B cell (primary cell): ENCODE data around the gene NT5DC3. TPM values are rescaled to one million over a fixed set of nuclear protein-coding genes. Genes with fewer than 3 reads are reported as not detected.

Experiments
- ATAC-seq: fragments of 200-7000 bp; cut with Tn5 transposase; one replicate; pipeline ENCODE4 v1.10.0; 2021; ENCODE audit warnings: low read depth, mild to moderate bottlenecking, moderate number of reproducible peaks, moderate library complexity
- CTCF ChIA-PET: fragments of 350-600 bp; sonication (Branson Sonifier 250); formaldehyde crosslinking; loops from one replicate; lab custom pipeline; 2021; ENCODE audit warnings: antibody characterized with exemption, inconsistent platforms; lab: Charles Lee
- POLR2A ChIA-PET: fragments of 350-600 bp; sonication (Branson Sonifier 250); formaldehyde crosslinking; loops from one replicate; lab custom pipeline; 2021; ENCODE audit warnings: antibody characterized with exemption; lab: Charles Lee
- DNase-seq: peaks from one replicate; pipeline ENCODE4 v3.0.0; 2013
- H2AFZ ChIP-seq: 2 replicates; pipeline ENCODE4 v1.6.1; 2012; ENCODE audit warnings: mild to moderate bottlenecking, low read depth, low read length; ENCODE audit not compliant: insufficient read depth, poor library complexity, severe bottlenecking
- H3K27ac ChIP-seq, 2 donors: 1 replicate in 1 of 2; 2 replicates in 1 of 2; pipeline ENCODE4 v1.5.1; 2012 to 2013; ENCODE audit warnings: low read length in 2 of 2, mild to moderate bottlenecking in 2 of 2, moderate library complexity in 1 of 2
- H3K27me3 ChIP-seq, 4 experiments: fragments of 200-600 bp in 1 of 4; sonication (generic) in 1 of 4; replicated peaks in 1 of 4; 1 replicate in 2 of 4; 2 replicates in 2 of 4; pipeline versions ENCODE4 v1.6.1 to v1.7.0; 2013 to 2016; ENCODE audit warnings: low read length in 3 of 4, mild to moderate bottlenecking in 2 of 4, mixed read lengths in 1 of 4, moderate library complexity in 1 of 4; ENCODE audit not compliant: insufficient read depth in 4 of 4, control insufficient read depth in 3 of 4; ENCODE audit errors: control extremely low read depth in 1 of 4
- H3K36me3 ChIP-seq, 2 experiments: replicated peaks in 1 of 2; 1 replicate in 1 of 2; 2 replicates in 1 of 2; pipeline versions ENCODE4 v1.6.1 to v1.7.1; 2013; ENCODE audit warnings: low read length in 1 of 2; ENCODE audit not compliant: insufficient read depth in 2 of 2, control insufficient read depth in 1 of 2; ENCODE audit errors: control extremely low read depth in 1 of 2, extremely low read depth in 1 of 2
- H3K4me1 ChIP-seq, 2 donors: fragments of 200-600 bp in 1 of 2; sonication (generic) in 1 of 2; 1 replicate in 1 of 2; 2 replicates in 1 of 2; pipeline versions ENCODE4 v1.5.1 to v1.6.1; 2013 to 2017; ENCODE audit warnings: low read length in 2 of 2; ENCODE audit not compliant: control insufficient read depth in 2 of 2, insufficient read depth in 2 of 2
- H3K4me2 ChIP-seq: replicated peaks from 2 replicates; pipeline ENCODE3; 2012; ENCODE audit warnings: mild to moderate bottlenecking, low read depth, low read length; ENCODE audit not compliant: poor library complexity, severe bottlenecking
- H3K4me3 ChIP-seq, 5 experiments: fragments of 200-600 bp in 1 of 5; sonication (generic) in 1 of 5; 1 replicate in 3 of 5; 2 replicates in 2 of 5; pipeline versions ENCODE4 v1.5.1 to v1.7.0; 2011 to 2016; ENCODE audit warnings: low read length in 4 of 5, mild to moderate bottlenecking in 4 of 5, low read depth in 2 of 5, control low read depth in 1 of 5, moderate library complexity in 1 of 5; ENCODE audit not compliant: insufficient read depth in 1 of 5; ENCODE audit errors: control extremely low read depth in 1 of 5, extremely low read depth in 1 of 5
- H3K79me2 ChIP-seq: fragments of 200-600 bp; sonication (generic); one replicate; pipeline ENCODE4 v1.6.0; 2016; ENCODE audit warnings: low read length; ENCODE audit not compliant: control insufficient read depth, insufficient read depth
- H3K9ac ChIP-seq: fragments of 200-600 bp; sonication (generic); 2 replicates; pipeline ENCODE4 v1.6.1; 2017; ENCODE audit warnings: mild to moderate bottlenecking, low read length, moderate library complexity
- H3K9me3 ChIP-seq, 3 donors: one replicate each; pipeline versions ENCODE4 v1.6.1 to v1.7.1; 2013; ENCODE audit warnings: low read length in 2 of 3; ENCODE audit not compliant: control insufficient read depth in 2 of 3, insufficient read depth in 1 of 3; ENCODE audit errors: control extremely low read depth in 1 of 3
- H4K20me1 ChIP-seq: 2 replicates; pipeline ENCODE4 v1.6.0; 2012; ENCODE audit warnings: mild to moderate bottlenecking, low read length; ENCODE audit not compliant: insufficient read depth, control insufficient read depth, poor library complexity, severe bottlenecking
- H3K27ac Mint-ChIP-seq: one replicate; pipeline ENCODE4 v1.8.0; 2021; ENCODE audit warnings: mixed read lengths
- H3K27me3 Mint-ChIP-seq: one replicate; pipeline ENCODE4 v1.8.0; 2021; ENCODE audit warnings: mixed read lengths
- H3K4me1 Mint-ChIP-seq: one replicate; pipeline ENCODE4 v1.8.0; 2021; ENCODE audit warnings: mixed read lengths
- H3K4me3 Mint-ChIP-seq: one replicate; pipeline ENCODE4 v1.8.0; 2021; ENCODE audit warnings: mixed read lengths
- H3K9me3 Mint-ChIP-seq: one replicate; pipeline ENCODE4 v1.8.0; 2022; ENCODE audit warnings: mixed read lengths; ENCODE audit not compliant: insufficient read depth
- EZH2 ChIP-seq: IDR thresholded peaks from 2 replicates; pipeline ENCODE4 v1.6.1; 2012; ENCODE audit warnings: borderline replicate concordance, low read depth, mild to moderate bottlenecking, moderate library complexity, low read length; ENCODE audit not compliant: insufficient read depth, poor library complexity, severe bottlenecking
- WGBS: methylation state at CpG from one replicate; pipeline ENCODE4 v1.1.5; 2013; ENCODE audit warnings: missing lambda C conversion rate; ENCODE audit not compliant: insufficient coverage; 5-methylcytosine and 5-hydroxymethylcytosine counted together
- intact Hi-C: fragments of 100-400 bp; cut with micrococcal nuclease; formaldehyde crosslinking; loops from one replicate; pipeline ENCODE4 v1.10.0; 2022
- polyA plus RNA-seq: library from polyadenylated mRNA; depleted of rRNA; stranded (reverse); fragments of >200 nt; gene quantifications from 2 replicates; pipeline ENCODE4 v1.2.3, GENCODE V29; 2012
- total RNA-seq, 2 donors: library from RNA; stranded (reverse); fragments of 120-200 nt in 1 of 2; gene quantifications; 1 replicate in 1 of 2; 2 replicates in 1 of 2; pipeline versions ENCODE4 v1.2.3 to v1.2.4, GENCODE V29; 2013 to 2022
- TF ChIP-seq, protein P1 (sequence below): fragments of 200-600 bp; IDR thresholded peaks from one replicate; pipeline ENCODE4 v1.8.0; 2022; ENCODE audit warnings: antibody characterized with exemption, mild to moderate bottlenecking

Gene NT5DC3
- total and polyA plus RNA-seq, 2 donors (not counting 1 experiment from before 2014, with no cell fraction given) = 4.4 to 10.6 TPM

DNA sequence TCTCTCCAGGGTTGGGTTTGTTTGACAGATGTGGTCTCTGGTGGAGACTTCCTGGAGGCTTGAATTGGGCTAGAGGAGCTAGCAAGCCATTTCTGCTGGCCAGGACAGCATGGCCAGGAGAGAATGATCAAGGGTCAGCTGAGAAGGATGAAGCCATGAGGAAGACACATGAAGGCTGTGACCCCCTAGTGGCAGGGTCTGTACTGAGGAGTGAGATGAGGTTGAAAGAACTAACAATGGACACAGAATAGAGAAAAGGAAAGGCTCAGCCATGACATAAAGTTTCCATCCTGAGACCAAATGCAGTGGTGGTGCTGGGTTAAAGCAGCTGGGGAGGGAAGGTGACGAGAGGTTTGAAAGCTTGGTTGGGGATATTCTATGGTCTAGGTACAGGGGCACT is 89.9 kb downstream of the NT5DC3 start:
- ATAC-seq = no peak
- H3K4me3 Mint-ChIP-seq = no peak overlapping the region
- no peak overlapping the region for H3K4me3 ChIP-seq
- no peaks in the 10 kb centered on the region for H3K4me1 Mint-ChIP-seq
- no peaks in the 10 kb centered on the region for H3K4me1 ChIP-seq
- H3K9me3 ChIP-seq = no peaks in the 10 kb centered on the region
- CTCF ChIA-PET = no interaction called here
- peaks cover 6% of the 10 kb centered on the region for H3K27me3 Mint-ChIP-seq
- H3K27ac Mint-ChIP-seq = no peak overlapping the region
- H3K9ac ChIP-seq = no peak overlapping the region
- peaks cover 0 to 7% (median 0%) of the 10 kb centered on the region in 4 experiments for H3K27me3 ChIP-seq
- no peaks in the 10 kb centered on the region for H3K9me3 Mint-ChIP-seq
- no peaks in the 10 kb centered on the region for H3K36me3 ChIP-seq
- POLR2A ChIA-PET = no interaction called here
- H3K4me2 ChIP-seq = no peak overlapping the region
- no peaks in the 10 kb centered on the region for H3K79me2 ChIP-seq
- TF ChIP-seq, protein P1, sequence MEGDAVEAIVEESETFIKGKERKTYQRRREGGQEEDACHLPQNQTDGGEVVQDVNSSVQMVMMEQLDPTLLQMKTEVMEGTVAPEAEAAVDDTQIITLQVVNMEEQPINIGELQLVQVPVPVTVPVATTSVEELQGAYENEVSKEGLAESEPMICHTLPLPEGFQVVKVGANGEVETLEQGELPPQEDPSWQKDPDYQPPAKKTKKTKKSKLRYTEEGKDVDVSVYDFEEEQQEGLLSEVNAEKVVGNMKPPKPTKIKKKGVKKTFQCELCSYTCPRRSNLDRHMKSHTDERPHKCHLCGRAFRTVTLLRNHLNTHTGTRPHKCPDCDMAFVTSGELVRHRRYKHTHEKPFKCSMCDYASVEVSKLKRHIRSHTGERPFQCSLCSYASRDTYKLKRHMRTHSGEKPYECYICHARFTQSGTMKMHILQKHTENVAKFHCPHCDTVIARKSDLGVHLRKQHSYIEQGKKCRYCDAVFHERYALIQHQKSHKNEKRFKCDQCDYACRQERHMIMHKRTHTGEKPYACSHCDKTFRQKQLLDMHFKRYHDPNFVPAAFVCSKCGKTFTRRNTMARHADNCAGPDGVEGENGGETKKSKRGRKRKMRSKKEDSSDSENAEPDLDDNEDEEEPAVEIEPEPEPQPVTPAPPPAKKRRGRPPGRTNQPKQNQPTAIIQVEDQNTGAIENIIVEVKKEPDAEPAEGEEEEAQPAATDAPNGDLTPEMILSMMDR = no peak
- TF ChIP-seq EZH2 = no peak
- H2AFZ ChIP-seq = no peak overlapping the region
- no peak for DNase-seq
- H4K20me1 ChIP-seq = no peaks in the 10 kb centered on the region
- no peak overlapping the region for H3K27ac ChIP-seq
- WGBS = 80% methylated on average over 1 of the region's 1 CpG
- intact Hi-C loops = no loop called here

DNA sequence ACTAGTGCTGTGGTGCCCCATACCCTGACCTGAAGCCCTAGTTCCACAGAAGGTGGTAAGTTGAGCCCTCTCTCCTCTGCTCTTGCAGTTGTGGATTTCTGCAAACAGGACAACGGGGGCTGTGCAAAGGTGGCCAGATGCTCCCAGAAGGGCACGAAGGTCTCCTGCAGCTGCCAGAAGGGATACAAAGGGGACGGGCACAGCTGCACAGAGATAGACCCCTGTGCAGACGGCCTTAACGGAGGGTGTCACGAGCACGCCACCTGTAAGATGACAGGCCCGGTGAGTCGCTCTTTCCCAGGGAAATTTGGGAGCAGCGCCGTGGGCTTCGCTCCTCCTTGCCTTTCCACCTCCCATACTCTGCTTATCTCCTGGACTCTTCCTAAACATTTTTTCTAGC is 92.2 kb downstream of the NT5DC3 start:
- Histone ChIP-seq H3K9ac (no peak overlapping the region), H3K9me3 (no peaks in the 10 kb centered on the region), H3K79me2 (no peaks in the 10 kb centered on the region), H4K20me1 (no peaks in the 10 kb centered on the region), H3K36me3 (no peaks in the 10 kb centered on the region), H3K4me1 (no peaks in the 10 kb centered on the region), H3K27ac (no peak overlapping the region), H3K27me3 (peaks cover 0 to 7% (median 0%) of the 10 kb centered on the region in 4 experiments), H3K4me3 (no peak overlapping the region), H2AFZ (no peak overlapping the region), H3K4me2 (no peak overlapping the region)
- H3K4me3 Mint-ChIP-seq = no peak overlapping the region
- H3K27me3 Mint-ChIP-seq = peaks cover 6% of the 10 kb centered on the region
- intact Hi-C loops = no loop called here
- WGBS = 95% methylated on average over 12 of the region's 12 CpGs
- POLR2A ChIA-PET = no interaction called here
- TF ChIP-seq EZH2 = no peak
- TF ChIP-seq, protein P1 = no peak
- no peak for ATAC-seq
- H3K9me3 Mint-ChIP-seq = no peaks in the 10 kb centered on the region
- no peaks in the 10 kb centered on the region for H3K4me1 Mint-ChIP-seq
- no peak overlapping the region for H3K27ac Mint-ChIP-seq
- DNase-seq = no peak
- CTCF ChIA-PET = no interaction called here
